Right renal pelvis (tissue), 4 donors: Measurements from ENCODE around the gene PNPLA4. TPM values are rescaled to one million over a fixed set of nuclear protein-coding genes. Genes with fewer than 3 reads are reported as not detected.

Experiments
- DNase-seq, 4 donors: peaks; one replicate each; pipeline ENCODE4 v3.0.0-alpha.2; 2013; ENCODE audit warnings: low read depth in 4 of 4, low spot score in 3 of 4, missing footprints in 1 of 4
- polyA plus RNA-seq, 4 donors: library from polyadenylated mRNA; unstranded; fragments of 120-200 nt; gene quantifications; one replicate each; pipeline ENCODE4 v1.2.1, GENCODE V29; 2013; ENCODE audit not compliant: insufficient read length in 4 of 4

PNPLA4 gene, protein sequence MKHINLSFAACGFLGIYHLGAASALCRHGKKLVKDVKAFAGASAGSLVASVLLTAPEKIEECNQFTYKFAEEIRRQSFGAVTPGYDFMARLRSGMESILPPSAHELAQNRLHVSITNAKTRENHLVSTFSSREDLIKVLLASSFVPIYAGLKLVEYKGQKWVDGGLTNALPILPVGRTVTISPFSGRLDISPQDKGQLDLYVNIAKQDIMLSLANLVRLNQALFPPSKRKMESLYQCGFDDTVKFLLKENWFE
- 10 to 100 TPM; 30.1 to 31.9 (median 31.2) TPM for polyA plus RNA-seq

DNA sequence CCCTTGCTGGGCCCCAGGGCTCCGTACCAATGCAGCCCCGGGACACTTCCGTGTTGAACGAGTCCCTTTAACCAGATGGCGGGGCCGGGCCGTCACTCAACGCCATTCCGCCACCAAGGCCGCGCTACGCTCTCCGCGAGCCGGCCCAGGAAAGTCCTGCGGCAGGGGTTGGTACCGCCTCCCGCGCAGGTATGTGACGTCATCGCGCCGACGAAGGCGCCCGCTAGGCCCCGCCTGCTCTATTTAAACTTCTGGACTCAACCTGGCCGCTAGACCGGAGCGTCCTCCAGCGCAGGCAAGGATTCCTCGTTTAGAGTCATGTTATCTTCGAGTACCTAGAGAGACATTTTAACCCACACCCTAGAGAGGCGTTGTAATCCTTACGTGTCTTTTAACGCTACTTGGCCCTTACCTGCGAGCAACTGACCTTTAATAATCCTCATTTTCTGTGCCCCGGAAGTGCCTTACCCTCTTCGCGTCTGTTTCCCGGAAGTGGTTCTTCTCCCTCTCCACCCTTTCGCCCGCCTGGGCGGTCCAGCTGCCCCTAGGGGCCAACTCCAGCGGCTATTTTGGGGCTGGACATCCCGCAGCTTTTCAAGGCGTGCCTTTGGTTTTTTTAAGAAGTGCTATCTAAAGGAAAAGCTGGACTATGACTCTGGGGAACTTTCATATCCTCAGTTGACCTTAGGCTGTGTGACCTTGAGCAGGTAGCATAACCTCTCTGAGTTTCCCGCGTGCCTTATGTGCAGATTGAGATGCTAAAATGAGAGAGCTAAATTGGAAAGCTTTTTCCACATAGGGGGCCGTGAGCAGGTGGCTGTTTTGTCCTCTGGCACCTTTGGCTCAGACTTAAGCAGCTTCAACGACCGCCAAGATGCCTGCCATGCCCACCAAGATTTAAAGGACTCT is at the start of gene PNPLA4:
Gene PNPLA4 (minus strand): TSS at position 155 of the 909 bp plus-strand sequence. CDS start 1,294 bp downstream, outside the sequence.
- DNase-seq: peak; percentile 55 to 68 (median 60)

DNA sequence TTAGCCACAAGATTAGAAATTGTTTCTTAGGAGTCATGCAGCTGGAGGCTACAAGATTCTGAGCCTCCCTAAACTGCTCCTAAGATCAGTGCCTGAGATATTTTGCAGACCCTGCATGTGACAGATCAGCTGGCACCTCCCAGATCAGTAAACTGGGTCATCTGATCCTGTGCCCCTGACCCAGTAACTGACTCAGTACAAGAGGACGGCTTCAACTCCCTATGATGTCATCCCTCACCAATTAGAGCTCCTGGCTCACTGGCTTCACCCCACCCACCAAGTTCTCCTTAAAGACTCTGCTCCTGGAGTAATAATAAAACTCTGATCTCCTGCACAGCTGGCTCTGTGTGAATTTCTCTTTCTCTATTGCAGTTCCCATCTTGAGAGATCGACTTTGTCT is 45.4 kb upstream of the PNPLA4 start:
- no peak for DNase-seq

DNA sequence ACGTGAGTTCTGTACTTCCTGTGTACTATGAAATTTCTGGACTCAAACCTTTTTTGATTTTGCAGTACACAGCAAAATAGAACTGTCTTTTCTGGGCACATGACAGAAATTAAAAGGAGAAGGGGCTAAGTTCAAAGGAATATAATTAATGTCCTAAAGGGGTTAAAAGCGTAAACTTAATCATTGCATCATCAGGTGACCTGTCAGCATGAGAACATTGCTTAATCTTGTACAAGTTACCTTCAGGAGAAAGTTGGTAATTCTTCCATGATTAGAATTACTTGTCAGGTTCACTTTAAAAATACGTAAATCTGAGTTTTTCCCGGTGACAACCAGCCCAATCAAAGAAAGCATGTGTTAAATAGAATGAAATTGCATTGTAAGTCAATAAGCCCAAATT is 43.2 kb upstream of the PNPLA4 start:
- no peak for DNase-seq

DNA sequence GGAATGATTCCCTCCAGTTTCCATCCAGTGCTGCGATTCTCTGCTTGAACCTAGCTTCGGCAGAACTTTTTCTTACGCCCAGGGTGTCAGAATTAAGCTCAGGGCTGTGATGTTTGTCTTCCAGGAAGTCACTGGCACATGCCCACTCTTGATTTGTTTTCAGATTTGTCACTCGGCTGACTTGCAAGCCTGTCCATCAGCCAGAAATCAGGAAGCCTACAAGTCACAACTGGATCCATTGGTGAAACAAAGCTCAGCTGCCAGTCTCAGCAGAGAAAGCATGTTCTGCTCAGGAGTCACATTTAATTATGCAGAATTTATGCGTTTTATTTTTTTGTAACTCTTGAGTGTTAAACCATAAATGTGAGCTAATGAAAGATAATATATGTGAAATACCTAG is 38.2 kb upstream of the PNPLA4 start:
- DNase-seq: no peak

DNA sequence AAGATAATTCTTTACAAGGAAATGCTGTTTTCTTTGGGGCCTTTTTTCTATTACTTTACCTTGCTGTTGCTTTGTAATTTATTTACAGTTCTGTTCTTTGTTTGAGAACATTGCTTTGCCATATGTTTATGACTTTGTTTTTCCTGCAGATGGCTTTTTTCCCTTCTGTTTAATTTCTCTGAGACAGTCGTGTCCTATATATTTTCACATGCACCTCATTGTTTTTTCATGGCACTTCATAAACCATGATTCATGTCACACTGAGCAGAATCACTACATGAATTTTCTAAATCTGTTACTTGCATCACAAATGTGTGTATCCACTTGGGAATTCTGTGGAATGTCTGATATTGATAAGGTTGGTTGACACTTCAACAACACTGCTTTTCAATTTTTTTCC is 33.0 kb upstream of the PNPLA4 start:
- DNase-seq: no peak

GRCh38 chrX:7953446-7953845 is 26.2 kb upstream of the PNPLA4 start:
- DNase-seq: no peak

DNA sequence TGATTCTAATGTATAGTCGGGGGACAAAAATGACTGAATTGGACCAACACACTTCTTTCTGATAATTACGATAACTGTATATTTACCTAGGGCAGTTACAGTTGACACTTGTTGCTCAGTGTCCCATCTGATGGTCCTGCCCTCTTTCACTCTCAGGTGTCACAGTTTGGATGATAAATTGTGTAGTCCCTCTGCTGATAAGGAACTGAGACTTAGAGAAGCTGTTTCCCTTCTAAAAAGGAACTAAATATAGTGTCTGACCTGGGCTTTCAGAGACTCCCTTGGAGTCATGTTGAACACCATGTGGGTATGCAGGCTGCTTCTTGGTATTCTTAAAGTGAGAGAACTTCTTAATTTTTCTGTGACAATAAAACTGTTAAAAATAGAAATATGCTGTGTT is 23.7 kb upstream of the PNPLA4 start:
- no peak for DNase-seq

GRCh38 chrX:7948483-7948882 is 21.3 kb upstream of the PNPLA4 start:
- no peak for DNase-seq

GRCh38 chrX:7946960-7947359 is 19.7 kb upstream of the PNPLA4 start:
- DNase-seq: no peak

- DNase-seq: no peak
Observed at GRCh38 chrX:7943600-7944245, 16.5 kb upstream of the PNPLA4 start.

GRCh38 chrX:7941390-7942042 is 14.3 kb upstream of the PNPLA4 start:
- DNase-seq: no peak

GRCh38 chrX:7934026-7934425 is 6.8 kb upstream of the PNPLA4 start:
- no peak for DNase-seq

- no peak for DNase-seq
Observed at GRCh38 chrX:7926914-7927258, 327 bp downstream of the PNPLA4 start.

DNA sequence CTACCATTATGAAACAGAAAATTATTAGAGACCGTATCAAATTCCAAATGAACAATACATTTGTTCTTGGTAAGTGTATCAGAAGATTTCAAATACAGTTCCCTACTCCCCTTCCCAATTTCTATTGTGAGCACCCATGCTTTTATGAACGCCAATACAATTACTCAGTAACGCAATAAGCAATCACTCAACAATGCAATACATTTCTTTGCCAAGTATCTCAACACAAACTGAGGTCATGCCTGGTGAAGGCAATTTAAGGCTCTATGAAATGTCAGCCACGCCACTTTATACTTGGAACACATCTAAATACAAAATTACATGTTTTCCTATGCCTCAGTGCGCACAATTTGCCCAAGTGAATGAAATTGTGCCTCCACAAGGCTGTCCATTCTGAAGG is 712 bp downstream of the PNPLA4 start:
- no peak for DNase-seq

DNA sequence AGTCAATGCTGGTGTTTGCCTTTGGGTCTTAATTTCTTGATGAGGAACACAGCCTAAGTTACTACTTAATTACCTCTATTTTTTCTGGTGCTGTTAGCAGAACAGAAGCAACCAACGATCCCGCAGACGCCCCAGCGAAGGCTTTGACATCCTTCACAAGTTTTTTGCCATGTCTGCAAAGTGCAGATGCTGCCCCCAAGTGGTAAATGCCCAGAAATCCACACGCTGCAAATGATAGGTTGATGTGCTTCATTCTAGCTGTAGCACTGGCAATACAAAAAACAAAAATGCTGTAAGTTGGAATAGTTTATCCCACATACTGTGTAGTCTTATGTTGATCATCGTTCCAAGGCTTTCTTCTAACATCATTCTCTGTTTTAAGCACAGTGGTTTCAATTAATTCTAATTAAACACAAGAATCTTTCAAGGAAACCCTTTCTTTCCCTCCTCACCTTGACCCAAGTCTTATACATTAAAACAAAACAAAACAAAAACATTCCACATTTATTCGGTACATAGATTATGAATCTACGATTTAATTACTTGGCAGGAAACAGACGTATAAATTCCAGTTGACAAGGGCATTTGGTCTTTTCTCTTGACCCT is 1.2 kb downstream of the PNPLA4 start:
- peak in 2 of 4 donors; percentile 28 to 36 for DNase-seq

DNA sequence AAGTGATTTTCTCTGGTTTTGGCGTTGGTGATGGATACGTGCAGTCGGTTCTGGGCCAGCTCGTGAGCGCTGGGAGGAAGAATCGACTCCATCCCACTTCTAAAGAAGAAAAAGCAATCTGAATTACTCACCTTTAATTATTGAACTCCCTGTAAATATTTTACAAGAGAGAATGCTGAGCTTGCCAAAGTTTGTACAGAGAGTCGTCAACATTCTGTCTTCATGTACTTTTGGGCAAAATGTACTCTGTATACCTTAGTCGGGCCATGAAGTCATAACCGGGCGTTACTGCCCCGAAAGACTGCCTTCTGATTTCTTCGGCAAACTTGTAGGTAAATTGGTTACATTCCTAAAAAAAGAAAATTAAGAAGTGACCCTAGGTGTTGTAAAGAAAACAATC is 5.5 kb downstream of the PNPLA4 start:
- no peak for DNase-seq

GRCh38 chrX:7908821-7909220 is 18.4 kb downstream of the PNPLA4 start:
- DNase-seq: no peak

- no peak for DNase-seq
Observed at GRCh38 chrX:7904562-7904961, 22.7 kb downstream of the PNPLA4 start.

GRCh38 chrX:7891928-7892327 is 35.3 kb downstream of the PNPLA4 start:
- no peak for DNase-seq

DNA sequence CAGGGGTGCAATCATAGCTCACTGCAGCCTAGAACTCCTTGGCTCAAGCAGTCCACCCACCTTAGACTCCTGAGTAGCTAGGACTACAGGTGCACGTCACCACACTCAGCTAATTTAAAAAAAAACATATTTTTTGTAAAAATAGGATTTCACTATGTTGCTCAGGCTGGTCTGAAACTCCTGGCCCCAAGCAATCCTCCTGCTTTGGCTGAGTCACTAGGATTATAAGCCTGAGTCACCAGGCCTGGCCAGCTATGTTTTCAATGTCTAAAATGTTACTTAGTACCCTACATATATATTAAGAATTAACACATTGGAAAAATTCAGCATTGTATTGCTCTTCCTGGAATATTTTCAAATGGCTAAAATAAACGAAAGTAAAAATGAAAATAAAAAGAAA is 37.5 kb downstream of the PNPLA4 start:
- DNase-seq: no peak

- no peak for DNase-seq
Observed at GRCh38 chrX:7889135-7889534, 38.1 kb downstream of the PNPLA4 start.
